GM21367 (cell line): ENCODE measurements around the gene PDIA3.
"Not testable (repeated sequence)": the region's sequence is repeated elsewhere in the genome, so short reads cannot be mapped to it uniquely, and the experiment has no call there.

ENCODE experiments used
- ATAC-seq: cut with Tn5 transposase; IDR thresholded peaks from one replicate; pipeline ENCODE4 v1.9.1; 2021; ENCODE audit not compliant: unreplicated experiment

PDIA3 gene

DNA sequence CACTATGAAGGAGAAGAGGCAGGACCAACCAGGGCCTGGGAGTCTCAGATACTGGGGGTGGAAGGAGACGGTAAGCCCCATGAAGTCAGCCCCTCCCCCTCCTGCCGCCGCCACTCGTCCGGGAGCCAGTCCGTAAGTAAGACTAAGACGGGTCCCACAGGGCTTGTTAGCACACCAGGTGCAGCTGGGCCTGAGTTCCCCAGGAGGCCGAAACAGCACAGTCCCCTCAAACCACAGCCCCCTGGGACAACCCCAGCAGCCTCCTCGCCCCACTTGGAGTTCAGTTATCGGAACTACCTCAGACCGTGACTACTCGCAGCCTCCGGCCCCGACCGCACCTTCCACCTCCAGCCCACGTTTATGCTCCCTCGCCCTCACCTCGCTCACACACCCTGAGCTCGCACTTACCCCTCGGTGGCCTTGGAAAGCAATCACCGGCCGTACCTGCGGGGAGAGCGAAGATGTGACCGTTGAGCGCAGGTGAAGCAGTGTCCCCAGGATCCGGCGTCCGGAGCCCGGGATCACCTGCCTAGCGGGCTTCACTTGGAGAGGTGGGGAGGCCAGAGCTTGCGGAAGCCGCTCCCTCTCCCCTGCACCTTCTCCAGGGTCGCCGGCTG lies 30.0 kb downstream of the PDIA3 start:
- peak; percentile 45 for ATAC-seq

GRCh38 chr15:43776718-43777266 lies 30.6 kb downstream of the PDIA3 start, which contains the start of gene ELL3:
Gene ELL3 (minus strand): TSS chr15:43776966. CDS start chr15:43776901, 65 bp downstream.
- peak; percentile 30 for ATAC-seq

DNA sequence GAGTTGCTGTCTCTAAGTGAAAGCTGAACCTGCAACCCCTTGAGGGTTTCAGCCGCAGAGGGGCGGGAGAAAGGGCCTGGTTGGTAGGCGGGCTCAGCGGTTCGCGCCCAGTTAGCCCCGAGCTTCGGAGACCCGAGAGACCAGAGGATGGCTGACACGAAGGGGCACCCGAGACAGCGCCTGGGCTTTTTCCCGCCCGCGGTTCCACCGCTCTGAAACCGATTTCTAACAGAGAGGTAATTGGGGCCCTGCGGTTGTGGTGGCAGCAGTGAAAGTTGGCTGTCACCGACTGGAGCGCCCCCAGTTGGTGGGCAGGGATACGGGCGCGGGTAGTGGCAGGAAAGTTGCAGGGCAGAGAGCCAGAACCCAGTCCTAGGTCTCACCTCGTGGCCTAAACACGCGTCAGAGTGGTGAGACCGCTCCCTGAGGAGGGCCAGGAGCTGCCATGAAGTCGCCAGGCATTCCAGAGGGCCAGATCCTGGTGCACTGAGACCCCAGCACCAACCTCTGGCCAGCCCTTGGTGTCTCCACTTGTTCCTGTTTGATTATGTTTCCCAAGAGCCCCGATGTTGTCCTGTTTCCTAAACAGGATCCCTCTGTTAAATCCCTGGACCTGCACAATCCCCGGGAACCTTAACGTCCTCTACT lies 31.2 kb downstream of the PDIA3 start:
- ATAC-seq, result peak; percentile 47

DNA sequence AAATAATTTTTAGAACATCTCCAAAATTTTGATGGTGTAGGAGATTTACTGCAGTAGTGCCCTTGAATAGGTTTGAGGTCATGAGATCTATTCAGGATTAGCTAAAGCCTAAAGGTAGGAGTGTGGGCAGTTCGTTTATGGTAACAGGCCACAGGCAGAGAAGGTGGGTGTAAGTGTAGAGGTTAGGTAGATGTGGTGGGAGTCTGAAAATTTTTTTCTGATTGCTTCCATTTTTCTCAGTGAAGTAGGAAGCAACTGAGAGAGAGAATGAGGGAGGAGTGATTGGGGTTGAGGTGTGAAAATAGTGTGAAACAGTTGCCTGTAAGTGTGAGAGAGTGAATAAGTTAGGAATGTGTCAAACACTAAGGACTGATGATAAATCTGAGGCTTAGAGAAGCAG lies 32.8 kb downstream of the PDIA3 start:
- ATAC-seq, result no peak

DNA sequence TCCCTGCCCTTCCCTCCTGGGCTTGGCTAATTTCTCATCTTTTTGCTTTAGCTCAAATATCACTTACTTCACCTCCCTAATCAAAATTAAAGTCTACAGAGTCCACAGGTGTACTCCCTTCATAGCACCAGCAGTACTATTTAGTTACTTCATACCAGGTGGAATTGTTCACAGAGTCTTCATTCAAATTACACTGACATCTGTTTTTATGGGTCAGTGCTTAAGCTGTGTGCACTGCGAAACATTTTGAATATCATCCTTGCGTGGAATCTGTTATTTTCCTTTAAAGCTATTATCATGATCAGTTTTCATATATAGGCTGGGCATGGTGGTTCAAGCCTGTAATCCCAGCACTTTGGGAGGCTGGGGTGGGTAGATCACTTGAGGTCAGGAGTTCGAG lies 43.2 kb downstream of the PDIA3 start:
- no peak for ATAC-seq

DNA sequence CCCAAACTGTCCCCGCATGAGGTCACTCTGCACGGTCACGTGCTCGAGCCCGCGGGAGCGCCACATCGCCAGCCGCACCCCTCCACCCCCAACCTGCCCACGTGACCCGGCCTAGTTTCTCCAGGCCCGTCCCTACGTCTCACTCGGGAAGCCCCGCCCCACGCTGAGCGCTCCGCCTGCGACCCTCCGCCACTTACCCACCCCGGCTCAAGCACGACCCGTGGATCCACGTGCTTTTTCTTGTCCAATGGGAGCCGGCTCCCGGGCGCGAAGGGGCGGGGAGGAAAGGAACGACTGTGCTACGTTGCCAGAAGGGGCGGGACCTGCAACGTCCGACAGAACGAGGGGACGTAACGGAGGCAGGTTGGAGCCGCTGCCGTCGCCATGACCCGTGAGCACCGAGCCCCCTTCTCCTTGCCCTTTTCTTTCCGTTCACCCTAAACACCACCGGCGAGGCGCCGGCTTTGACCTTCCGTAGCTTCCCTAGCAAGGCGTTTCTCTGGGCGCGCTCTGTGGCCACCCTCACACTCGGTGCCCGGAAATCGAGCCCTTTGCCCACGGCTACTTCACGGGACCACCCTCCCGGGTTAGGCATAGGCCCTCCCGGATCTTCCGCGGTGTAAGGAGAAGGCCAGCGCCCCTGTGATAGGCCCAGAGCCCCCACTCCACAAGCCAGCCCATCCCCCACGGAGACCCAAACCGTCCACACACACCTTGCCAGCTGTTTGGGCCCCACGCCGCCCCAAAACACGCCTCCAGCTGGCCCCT lies 45.9 kb downstream of the PDIA3 start, which contains the start of gene SERF2:
TSS of gene SERF2 (plus strand) at position 328 of the 768 bp plus-strand sequence. CDS start at position 385, 57 bp downstream.
- ATAC-seq, result peak; percentile 81

DNA sequence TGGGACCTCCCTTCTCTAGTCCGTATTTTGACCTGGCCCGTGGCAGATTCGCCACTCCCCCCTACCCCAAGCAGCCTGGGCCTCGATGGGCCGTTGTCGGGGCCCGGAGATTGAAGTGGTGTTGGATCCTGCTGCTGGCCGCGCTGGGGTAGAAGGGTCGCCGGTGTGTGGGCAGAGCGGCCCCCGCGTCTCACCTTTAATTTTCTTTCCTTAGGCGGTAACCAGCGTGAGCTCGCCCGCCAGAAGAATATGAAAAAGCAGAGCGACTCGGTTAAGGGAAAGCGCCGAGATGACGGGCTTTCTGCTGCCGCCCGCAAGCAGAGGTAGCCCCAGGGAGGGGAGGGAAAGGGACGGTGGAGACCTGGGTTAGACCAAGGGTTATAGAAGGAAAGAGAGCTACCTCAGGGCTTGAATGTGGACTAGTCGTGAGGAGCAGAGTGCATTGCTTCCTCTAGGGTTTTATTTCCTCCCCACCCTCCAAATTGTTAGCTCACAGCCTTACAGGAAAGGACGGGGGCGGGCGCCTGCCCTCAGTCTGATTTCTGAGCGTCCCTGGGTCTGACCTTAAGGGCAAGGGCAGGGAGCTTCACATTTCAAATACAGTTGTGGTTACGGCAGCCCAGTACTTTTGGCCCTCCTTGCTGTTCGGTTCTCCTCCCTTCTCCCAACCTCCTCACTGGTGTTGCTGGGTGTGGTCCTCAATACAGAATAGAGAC lies 46.7 kb downstream of the PDIA3 start:
- no peak for ATAC-seq

DNA sequence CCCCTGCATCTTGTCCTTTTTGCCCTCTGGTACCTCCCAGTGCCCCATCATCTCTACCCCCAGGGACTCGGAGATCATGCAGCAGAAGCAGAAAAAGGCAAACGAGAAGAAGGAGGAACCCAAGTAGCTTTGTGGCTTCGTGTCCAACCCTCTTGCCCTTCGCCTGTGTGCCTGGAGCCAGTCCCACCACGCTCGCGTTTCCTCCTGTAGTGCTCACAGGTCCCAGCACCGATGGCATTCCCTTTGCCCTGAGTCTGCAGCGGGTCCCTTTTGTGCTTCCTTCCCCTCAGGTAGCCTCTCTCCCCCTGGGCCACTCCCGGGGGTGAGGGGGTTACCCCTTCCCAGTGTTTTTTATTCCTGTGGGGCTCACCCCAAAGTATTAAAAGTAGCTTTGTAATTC lies 47.4 kb downstream of the PDIA3 start:
- ATAC-seq, result no peak

GRCh38 chr15:43794269-43795037 lies 48.2 kb downstream of the PDIA3 start:
- no peak for ATAC-seq

GRCh38 chr15:43795197-43795596 lies 49.0 kb downstream of the PDIA3 start:
- ATAC-seq, result no peak

DNA sequence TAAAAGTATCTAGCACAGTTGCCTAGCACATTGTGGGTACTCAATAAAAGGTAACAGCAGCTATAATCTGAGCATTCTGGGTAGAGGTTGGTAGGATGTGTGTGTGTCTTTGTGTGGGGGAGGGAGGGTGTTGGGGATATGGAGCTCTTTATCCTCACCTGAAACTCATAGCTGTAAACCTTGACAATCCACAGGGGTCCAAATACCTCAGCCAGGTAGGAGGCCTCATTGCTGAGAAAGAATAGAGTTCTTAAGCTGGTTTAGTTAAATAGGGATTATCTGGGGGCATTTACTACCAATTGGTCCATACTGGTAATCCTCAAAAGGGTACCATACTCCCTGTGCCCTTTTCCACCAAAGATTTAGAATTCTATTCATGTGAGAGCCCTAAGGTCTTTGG lies 49.8 kb downstream of the PDIA3 start:
- ATAC-seq, result no peak

DNA sequence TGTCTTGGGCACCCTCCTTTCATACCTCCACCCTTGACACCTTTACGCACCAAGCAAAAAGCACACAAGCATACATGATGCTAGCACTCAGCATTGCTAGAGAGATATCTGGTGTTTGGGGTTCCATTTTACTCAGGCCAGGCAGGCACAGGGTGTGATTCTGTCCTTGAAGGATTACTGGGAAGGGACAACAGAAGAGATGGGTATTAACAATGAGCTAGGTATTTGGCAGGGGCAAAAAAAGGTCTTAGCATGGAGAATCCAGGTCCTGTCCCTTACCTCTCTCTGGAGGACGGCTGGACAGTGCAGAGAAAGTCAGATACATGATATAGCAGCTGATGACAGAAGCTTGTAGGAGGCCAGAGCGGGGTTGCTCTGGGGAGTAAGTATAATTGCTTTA lies 50.3 kb downstream of the PDIA3 start:
- ATAC-seq, result no peak

GRCh38 chr15:43799209-43799944 lies 53.1 kb downstream of the PDIA3 start:
- no peak for ATAC-seq

GRCh38 chr15:43799945-43800285 lies 53.7 kb downstream of the PDIA3 start, which contains the start of gene SERINC4:
Gene SERINC4 (minus strand): TSS chr15:43800220. CDS start chr15:43799986, 234 bp downstream.
- ATAC-seq, result no peak

DNA sequence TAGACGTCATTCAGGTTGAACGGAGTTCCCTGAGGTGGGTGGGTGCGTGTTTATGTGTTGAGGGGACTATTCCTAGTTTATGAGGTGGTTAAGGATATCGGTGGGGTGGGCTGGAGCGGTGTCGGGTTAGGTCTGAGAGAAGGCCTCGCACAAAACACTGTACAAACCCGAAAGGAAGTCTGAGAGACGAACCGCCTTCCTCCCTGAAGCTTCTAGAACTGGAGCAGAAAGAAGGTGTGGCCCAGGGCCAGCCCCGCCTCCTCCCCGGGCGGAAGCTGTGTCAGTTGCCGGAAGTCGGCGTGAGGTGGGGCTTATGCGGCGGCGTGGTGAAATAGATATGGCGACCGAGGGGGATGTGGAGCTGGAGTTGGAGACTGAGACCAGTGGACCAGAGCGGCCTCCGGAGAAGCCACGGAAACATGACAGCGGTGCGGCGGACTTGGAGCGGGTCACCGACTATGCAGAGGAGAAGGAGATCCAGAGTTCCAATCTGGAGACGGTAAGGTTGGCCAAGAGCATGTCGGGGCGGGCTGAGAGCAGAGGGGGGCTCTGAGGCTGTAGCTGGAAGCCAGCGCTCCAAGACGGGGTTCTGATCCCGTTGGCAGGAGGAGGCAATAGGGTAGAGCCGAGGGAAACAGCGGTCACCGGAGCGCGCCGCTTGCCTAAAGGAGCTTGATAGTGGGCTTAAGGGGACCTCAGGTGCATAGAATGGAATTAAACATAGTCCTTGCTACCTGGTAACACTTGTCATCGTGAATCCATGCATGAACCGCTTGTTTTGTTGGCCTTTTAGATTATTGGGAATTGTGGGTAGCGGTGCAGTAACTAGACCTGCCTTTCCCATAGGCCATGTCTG lies 54.3 kb downstream of the PDIA3 start, which contains the start of gene HYPK:
TSS of gene HYPK (plus strand) at position 314 of the 856 bp plus-strand sequence. CDS start at position 338, 24 bp downstream.
- ATAC-seq, result peak; percentile 69

GRCh38 chr15:43802676-43803075 lies 56.4 kb downstream of the PDIA3 start:
- ATAC-seq, result not testable (repeated sequence)

- ATAC-seq, result no peak
Measured at GRCh38 chr15:43808435-43808950, 62.3 kb downstream of the PDIA3 start.
